Stomach smooth muscle (tissue), 2 donors: Measurements from ENCODE around the gene WDR87.
"Not testable (repeated sequence)": the region's sequence is repeated elsewhere in the genome, so short reads cannot be mapped to it uniquely, and the experiment has no call there.

Source experiments
- H3K27ac ChIP-seq: one replicate; pipeline ENCODE4 v1.7.0; 2013; ENCODE audit warnings: mild to moderate bottlenecking, low read length, inconsistent platforms
- H3K27me3 ChIP-seq, 2 donors: one replicate each; pipeline ENCODE4 v1.7.0; 2013; ENCODE audit warnings: low read length in 2 of 2; ENCODE audit not compliant: insufficient read depth in 2 of 2, control insufficient read depth in 1 of 2
- H3K36me3 ChIP-seq, 2 donors: one replicate each; pipeline ENCODE4 v1.7.0; 2013; ENCODE audit warnings: low read length in 2 of 2; ENCODE audit not compliant: control insufficient read depth in 2 of 2, insufficient read depth in 2 of 2
- H3K4me1 ChIP-seq: one replicate; pipeline ENCODE4 v1.7.0; 2013; ENCODE audit warnings: low read length; ENCODE audit not compliant: control insufficient read depth, insufficient read depth
- H3K4me3 ChIP-seq, 2 donors: one replicate each; pipeline ENCODE4 v1.7.0; 2013; ENCODE audit warnings: low read length in 2 of 2
- H3K9ac ChIP-seq, 2 donors: one replicate each; pipeline ENCODE4 v1.7.0; 2013; ENCODE audit warnings: low read length in 2 of 2, mild to moderate bottlenecking in 1 of 2
- H3K9me3 ChIP-seq, 2 donors: one replicate each; pipeline ENCODE4 v1.7.0; 2013; ENCODE audit warnings: low read length in 2 of 2; ENCODE audit not compliant: control insufficient read depth in 2 of 2
- donor health status: healthy.
- donor health status: Pancreatic carcinoma.

WDR87 gene

GRCh38 chr19:37930416-37930815, 24.0 kb upstream of the WDR87 start:
- Histone ChIP-seq H3K9me3 (peaks cover 2 to 3% of the 10 kb centered on the region in 2 donors), H3K4me1 (peaks cover 15% of the 10 kb centered on the region)

GRCh38 chr19:37929355-37929923, 23.0 kb upstream of the WDR87 start:
- Histone ChIP-seq H3K27me3 (no peaks in the 10 kb centered on the region), H3K4me3 (no peak overlapping the region), H3K36me3 (no peaks in the 10 kb centered on the region), H3K9ac (no peak overlapping the region), H3K9me3 (no peaks in the 10 kb centered on the region), H3K27ac (no peak overlapping the region), H3K4me1 (peaks cover 15% of the 10 kb centered on the region)

More at GRCh38 chr19:37930416-37930815, 24.0 kb upstream of the WDR87 start:
- Histone ChIP-seq H3K36me3 (no peaks in the 10 kb centered on the region), H3K9ac (no peak overlapping the region), H3K4me3 (no peak overlapping the region), H3K27ac (no peak overlapping the region), H3K27me3 (no peaks in the 10 kb centered on the region)

GRCh38 chr19:37928527-37929286, 22.3 kb upstream of the WDR87 start:
- H3K27ac ChIP-seq: no peak overlapping the region
- no peaks in the 10 kb centered on the region for H3K9me3 ChIP-seq
- peaks cover 10% of the 10 kb centered on the region for H3K4me1 ChIP-seq
- H3K4me3 ChIP-seq: no peak overlapping the region
- no peaks in the 10 kb centered on the region for H3K36me3 ChIP-seq
- H3K27me3 ChIP-seq: no peaks in the 10 kb centered on the region
- H3K9ac ChIP-seq: no peak overlapping the region

- H3K4me1 ChIP-seq: peaks cover 4% of the 10 kb centered on the region
- no peaks in the 10 kb centered on the region for H3K9me3 ChIP-seq
- H3K27me3 ChIP-seq: no peaks in the 10 kb centered on the region
- no peak overlapping the region for H3K9ac ChIP-seq
- H3K36me3 ChIP-seq: no peaks in the 10 kb centered on the region
- no peak overlapping the region for H3K4me3 ChIP-seq
- H3K27ac ChIP-seq: no peak overlapping the region
These were observed 20.3 kb upstream of the WDR87 start for GRCh38 chr19:37926711-37927110.

- no peaks in the 10 kb centered on the region for H3K36me3 ChIP-seq
- H3K9me3 ChIP-seq: no peaks in the 10 kb centered on the region
- no peak overlapping the region for H3K9ac ChIP-seq
- no peak overlapping the region for H3K27ac ChIP-seq
- H3K27me3 ChIP-seq: no peaks in the 10 kb centered on the region
- peaks cover 3% of the 10 kb centered on the region for H3K4me1 ChIP-seq
- H3K4me3 ChIP-seq: no peak overlapping the region
These were observed 19.9 kb upstream of the WDR87 start for GRCh38 chr19:37926255-37926654.

- Histone ChIP-seq H3K27ac (no peak overlapping the region), H3K36me3 (no peaks in the 10 kb centered on the region)
These were observed 18.8 kb upstream of the WDR87 start for GRCh38 chr19:37925212-37925611.

GRCh38 chr19:37924573-37924972, 18.2 kb upstream of the WDR87 start:
- not testable (repeated sequence) for H3K27ac ChIP-seq, H3K36me3 ChIP-seq, H3K9me3 ChIP-seq, H3K4me1 ChIP-seq, H3K27me3 ChIP-seq, H3K4me3 ChIP-seq, H3K9ac ChIP-seq

More at GRCh38 chr19:37925212-37925611, 18.8 kb upstream of the WDR87 start:
- Histone ChIP-seq H3K4me1 (no peaks in the 10 kb centered on the region), H3K9ac (no peak overlapping the region), H3K27me3 (no peaks in the 10 kb centered on the region), H3K9me3 (no peaks in the 10 kb centered on the region), H3K4me3 (no peak overlapping the region)

- Histone ChIP-seq H3K27ac (no peak overlapping the region), H3K4me1 (no peaks in the 10 kb centered on the region), H3K9me3 (no peaks in the 10 kb centered on the region), H3K9ac (no peak overlapping the region), H3K36me3 (peaks cover 0 to 2% of the 10 kb centered on the region in 2 donors), H3K27me3 (no peaks in the 10 kb centered on the region), H3K4me3 (no peak overlapping the region)
These were observed 14.4 kb upstream of the WDR87 start for GRCh38 chr19:37920591-37921450.

- Histone ChIP-seq H3K4me3 (no peak overlapping the region), H3K9ac (no peak overlapping the region), H3K9me3 (no peaks in the 10 kb centered on the region), H3K27ac (no peak overlapping the region), H3K36me3 (peaks cover 0 to 2% of the 10 kb centered on the region in 2 donors), H3K4me1 (no peaks in the 10 kb centered on the region), H3K27me3 (no peaks in the 10 kb centered on the region)
These were observed 8.5 kb upstream of the WDR87 start for GRCh38 chr19:37914908-37915307.

- Histone ChIP-seq H3K27ac (no peak overlapping the region), H3K36me3 (no peaks in the 10 kb centered on the region), H3K27me3 (no peaks in the 10 kb centered on the region), H3K9ac (no peak overlapping the region), H3K4me1 (peaks cover 14% of the 10 kb centered on the region), H3K4me3 (no peak overlapping the region), H3K9me3 (no peaks in the 10 kb centered on the region)
These were observed 3.3 kb upstream of the WDR87 start for GRCh38 chr19:37909661-37910199.
